Breast epithelium (tissue), 4 donors: ENCODE results near the gene RNF225. TPM values are rescaled to one million over a fixed set of nuclear protein-coding genes. Genes with fewer than 3 reads are reported as not detected.

Experiments used
- DNase-seq, 2 donors: peaks; one replicate each; pipeline ENCODE4 v3.0.0-alpha.2; 2019; ENCODE audit warnings: low spot score in 2 of 2
- H3K27ac ChIP-seq, 2 donors: fragments of 200-600 bp; sonication (generic) in 1 of 2; one replicate each; pipeline ENCODE4 v1.5.1; 2016 to 2019; ENCODE audit warnings: mild to moderate bottlenecking in 1 of 2
- H3K27me3 ChIP-seq, 2 donors: fragments of 200-600 bp; sonication (generic) in 1 of 2; one replicate each; pipeline versions ENCODE4 v1.5.1 to v1.6.0; 2017 to 2019; ENCODE audit warnings: control low read depth in 1 of 2, mild to moderate bottlenecking in 1 of 2
- H3K36me3 ChIP-seq: fragments of 200-600 bp; one replicate; pipeline ENCODE4 v1.5.1; 2019
- H3K4me1 ChIP-seq, 2 donors: fragments of 200-600 bp; sonication (generic); one replicate each; pipeline ENCODE4 v1.5.1; 2016 to 2019; ENCODE audit warnings: control low read depth in 1 of 2
- H3K4me3 ChIP-seq, 3 donors: fragments of 200-600 bp; sonication (generic); 1 replicate in 2 of 3; 2 replicates in 1 of 3; pipeline ENCODE4 v1.5.1; 2016 to 2019; ENCODE audit warnings: mild to moderate bottlenecking in 3 of 3, moderate library complexity in 2 of 3
- H3K9me3 ChIP-seq, 2 donors: fragments of 200-600 bp; sonication (generic) in 1 of 2; one replicate each; pipeline ENCODE4 v1.5.1; 2016 to 2019; ENCODE audit warnings: control low read depth in 1 of 2
- CTCF ChIP-seq, 3 donors: fragments of 450-650 bp; IDR thresholded peaks; one replicate each; pipeline ENCODE4 v1.5.1; 2016 to 2017; ENCODE audit warnings: antibody characterized with exemption in 3 of 3, mild to moderate bottlenecking in 3 of 3, moderate library complexity in 3 of 3
- POLR2A ChIP-seq: fragments of 450-650 bp; IDR thresholded peaks from one replicate; pipeline ENCODE4 v1.6.1; 2016; ENCODE audit warnings: antibody characterized with exemption, mild to moderate bottlenecking, moderate library complexity
- POLR2AphosphoS5 ChIP-seq, 3 donors: sonication (generic); formaldehyde crosslinking; IDR thresholded peaks; one replicate each; pipeline ENCODE4 v1.6.1; 2017; ENCODE audit warnings: antibody characterized with exemption in 3 of 3
- intact Hi-C: fragments of 100-400 bp; cut with DNase I; formaldehyde crosslinking; loops from one replicate; pipeline ENCODE4 v1.15.1; 2023; ENCODE audit warnings: low total_unique reads
- total RNA-seq, 3 donors: library from RNA; depleted of rRNA; stranded (reverse); fragments of >200 nt; gene quantifications; one replicate each; pipeline ENCODE4 v1.1.0, GENCODE V29; 2016

RNF225 gene
- total RNA-seq, 3 donors from 2014 or later, result 2.9 TPM; not detected in 2

GRCh38 chr19:58416604-58417003 lies 21.1 kb downstream of the RNF225 start:
- Histone ChIP-seq H3K27ac (no peak overlapping the region), H3K9me3 (peaks cover 0 to 11% of the 10 kb centered on the region in 2 donors), H3K27me3 (no peaks in the 10 kb centered on the region), H3K4me3 (no peak overlapping the region), H3K36me3 (peaks cover 16% of the 10 kb centered on the region), H3K4me1 (no peaks in the 10 kb centered on the region)
- TF ChIP-seq CTCF (IDR thresholded peaks at IDR 0.05) (no peak), POLR2A (no peak), POLR2AphosphoS5 (IDR thresholded peaks at IDR 0.05) (no peak)
- no peak for DNase-seq
- intact Hi-C loops, result no loop called here

- Histone ChIP-seq H3K27ac (no peak overlapping the region), H3K27me3 (no peaks in the 10 kb centered on the region), H3K36me3 (peaks cover 16% of the 10 kb centered on the region), H3K4me3 (no peak overlapping the region), H3K4me1 (no peaks in the 10 kb centered on the region), H3K9me3 (peaks cover 0 to 11% of the 10 kb centered on the region in 2 donors)
- no peak for DNase-seq
- intact Hi-C loops, result no loop called here
- TF ChIP-seq POLR2AphosphoS5 (IDR thresholded peaks at IDR 0.05) (no peak), POLR2A (no peak), CTCF (IDR thresholded peaks at IDR 0.05) (no peak)
These were observed 21.6 kb downstream of the RNF225 start for GRCh38 chr19:58417071-58417470.

- Histone ChIP-seq H3K36me3 (peaks cover 1% of the 10 kb centered on the region), H3K4me3 (no peak overlapping the region), H3K27me3 (no peaks in the 10 kb centered on the region), H3K27ac (no peak overlapping the region), H3K4me1 (no peaks in the 10 kb centered on the region), H3K9me3 (peaks cover 73 to 74% of the 10 kb centered on the region in 2 donors)
- DNase-seq, result no peak
- intact Hi-C loops, result no loop called here
- TF ChIP-seq POLR2AphosphoS5 (IDR thresholded peaks at IDR 0.05) (no peak), CTCF (IDR thresholded peaks at IDR 0.05) (no peak), POLR2A (no peak)
These were observed 33.2 kb downstream of the RNF225 start for GRCh38 chr19:58428617-58429016.

- Histone ChIP-seq H3K4me1 (no peaks in the 10 kb centered on the region), H3K4me3 (no peak overlapping the region), H3K27me3 (no peaks in the 10 kb centered on the region), H3K27ac (no peak overlapping the region), H3K36me3 (peaks cover 13% of the 10 kb centered on the region), H3K9me3 (peaks cover 85 to 86% of the 10 kb centered on the region in 2 donors)
- intact Hi-C loops, result no loop called here
- DNase-seq, result no peak
- TF ChIP-seq CTCF (IDR thresholded peaks at IDR 0.05) (no peak), POLR2A (no peak), POLR2AphosphoS5 (IDR thresholded peaks at IDR 0.05) (no peak)
These were observed 34.3 kb downstream of the RNF225 start for GRCh38 chr19:58429745-58430144.

- H3K4me1 ChIP-seq, result no peaks in the 10 kb centered on the region
- peaks cover 29% of the 10 kb centered on the region for H3K36me3 ChIP-seq
- no peak for DNase-seq
- H3K9me3 ChIP-seq, result peaks cover 99 to 100% of the 10 kb centered on the region in 2 donors
- H3K27ac ChIP-seq, result no peak overlapping the region
- TF ChIP-seq CTCF (IDR thresholded peaks at IDR 0.05) (no peak), POLR2AphosphoS5 (IDR thresholded peaks at IDR 0.05) (no peak), POLR2A (no peak)
- H3K27me3 ChIP-seq, result no peaks in the 10 kb centered on the region
- peak overlapping the region in 1 of 3 donors; percentile 29 for H3K4me3 ChIP-seq
- intact Hi-C loops, result no loop called here
These were observed 38.8 kb downstream of the RNF225 start for GRCh38 chr19:58434217-58434616.
